Measurements from ENCODE around the gene ACOXL. TPM values are rescaled to one million over a fixed set of nuclear protein-coding genes. Genes with fewer than 3 reads are reported as not detected.

ACOXL gene
- total and polyA plus RNA-seq, 9 of the 15 experiments (the other 6 are each of a cell fraction or from before 2014, with no cell fraction given) = 0.31 to 0.56 TPM; not detected in 7

- TF ChIP-seq NCOA2 (IDR thresholded peaks at IDR 0.05; ENCODE audit: partially characterized antibody in 2 of 2) (no peak), MCM5 (IDR thresholded peaks at IDR 0.05; ENCODE audit: low read depth) (no peak), ZNF785 (CRISPR knock-in tag; IDR thresholded peaks at IDR 0.05) (no peak), POLR2A (conservative IDR thresholded peaks at IDR 0.05) (no peak), NFATC3 (IDR thresholded peaks at IDR 0.05) (no peak), KHSRP (IDR thresholded peaks at IDR 0.05) (no peak), WHSC1 (IDR thresholded peaks at IDR 0.05; ENCODE audit: low read length) (no peak)
- TF ChIP-seq, protein P1, sequence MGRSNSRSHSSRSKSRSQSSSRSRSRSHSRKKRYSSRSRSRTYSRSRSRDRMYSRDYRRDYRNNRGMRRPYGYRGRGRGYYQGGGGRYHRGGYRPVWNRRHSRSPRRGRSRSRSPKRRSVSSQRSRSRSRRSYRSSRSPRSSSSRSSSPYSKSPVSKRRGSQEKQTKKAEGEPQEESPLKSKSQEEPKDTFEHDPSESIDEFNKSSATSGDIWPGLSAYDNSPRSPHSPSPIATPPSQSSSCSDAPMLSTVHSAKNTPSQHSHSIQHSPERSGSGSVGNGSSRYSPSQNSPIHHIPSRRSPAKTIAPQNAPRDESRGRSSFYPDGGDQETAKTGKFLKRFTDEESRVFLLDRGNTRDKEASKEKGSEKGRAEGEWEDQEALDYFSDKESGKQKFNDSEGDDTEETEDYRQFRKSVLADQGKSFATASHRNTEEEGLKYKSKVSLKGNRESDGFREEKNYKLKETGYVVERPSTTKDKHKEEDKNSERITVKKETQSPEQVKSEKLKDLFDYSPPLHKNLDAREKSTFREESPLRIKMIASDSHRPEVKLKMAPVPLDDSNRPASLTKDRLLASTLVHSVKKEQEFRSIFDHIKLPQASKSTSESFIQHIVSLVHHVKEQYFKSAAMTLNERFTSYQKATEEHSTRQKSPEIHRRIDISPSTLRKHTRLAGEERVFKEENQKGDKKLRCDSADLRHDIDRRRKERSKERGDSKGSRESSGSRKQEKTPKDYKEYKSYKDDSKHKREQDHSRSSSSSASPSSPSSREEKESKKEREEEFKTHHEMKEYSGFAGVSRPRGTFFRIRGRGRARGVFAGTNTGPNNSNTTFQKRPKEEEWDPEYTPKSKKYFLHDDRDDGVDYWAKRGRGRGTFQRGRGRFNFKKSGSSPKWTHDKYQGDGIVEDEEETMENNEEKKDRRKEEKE (IDR thresholded peaks at IDR 0.05; ENCODE audit: borderline replicate concordance in 1 of 2, control insufficient read depth in 1 of 2, low read depth in 2 of 2, low read length in 1 of 2) = no peak
These were observed 97.2 kb downstream of the ACOXL start (continued) for GRCh38 chr2:110829413-110830146.

DNA sequence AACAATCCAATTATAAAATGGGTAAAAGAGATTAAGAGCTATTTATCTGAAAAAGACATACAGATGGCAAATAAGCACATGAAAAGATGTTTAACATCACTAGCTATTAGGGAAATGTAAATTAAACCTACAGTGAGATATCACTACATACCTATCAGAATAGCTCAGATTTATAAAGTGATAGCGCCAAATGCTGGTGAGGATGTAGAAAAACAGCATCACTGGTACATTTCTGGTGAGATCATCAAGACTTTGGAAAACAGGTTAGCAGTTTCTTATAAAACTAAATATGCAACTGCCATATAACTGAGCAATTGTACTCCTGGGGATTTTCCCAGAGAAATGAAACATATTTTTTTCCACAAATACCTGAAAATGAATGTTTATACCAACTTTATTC lies 100.4 kb downstream of the ACOXL start:
- BruUV-seq (replicated peaks) = no TSS peak
- Histone ChIP-seq H3K4me1 (replicated peaks in 1 of 2; ENCODE audit: control insufficient read depth in 2 of 2, insufficient read depth in 2 of 2, low read length in 2 of 2) (no peaks in the 10 kb centered on the region), H3K9me3 (replicated peaks; ENCODE audit: control insufficient read depth, insufficient read depth, low read depth, low read length) (no peaks in the 10 kb centered on the region; the same call in 1 of the 2 replicates), H4K20me1 (replicated peaks; ENCODE audit: control insufficient read depth, insufficient read depth, low read length) (no peaks in the 10 kb centered on the region; the same call in 1 of the 2 replicates), H3K27me3 (ENCODE audit: control insufficient read depth in 2 of 2, insufficient read depth in 2 of 2, low read length in 2 of 2) (peaks cover 12 to 37% of the 10 kb centered on the region in 2 experiments; a peak in 4 of 5 replicates), H3K79me2 (ENCODE audit: control insufficient read depth, insufficient read depth, low read length) (no peaks in the 10 kb centered on the region), H3K27ac (ENCODE audit: extremely low read depth, low read depth, low read length) (no peak overlapping the region), H3K36me3 (ENCODE audit: control insufficient read depth, insufficient read depth, low read length) (no peaks in the 10 kb centered on the region), H3K9ac (ENCODE audit: insufficient read depth in 1 of 2, low read depth in 2 of 2, low read length in 2 of 2) (no peak overlapping the region), H3K4me3 (no peak overlapping the region), H3K4me2 (ENCODE audit: insufficient read depth, low read length) (no peak overlapping the region), H3K9me1 (ENCODE audit: control insufficient read depth, insufficient read depth, low read length) (no peaks in the 10 kb centered on the region), H2AFZ (ENCODE audit: low read depth, low read length) (no peak overlapping the region)
- POLR2A ChIA-PET = interaction anchor here (0.8 to 1.0 kb wide), 2 partner anchors 12 to 14 kb away, joined by 3 to 4 read pairs; no protein-coding TSS in a partner anchor
- ATAC-seq (no peak), FAIRE-seq (no peak), DNase-seq (ENCODE audit: extremely low read depth in 1 of 4, low spot score in 3 of 4) (no peak)
- TF ChIP-seq CTCF (IDR thresholded peaks at IDR 0.05 in 2 of 3, conservative IDR thresholded peaks at IDR 0.05 in 1 of 3; ENCODE audit: insufficient read depth in 2 of 3, low read depth in 1 of 3, low read length in 3 of 3) (peak in 1 of 3 experiments; percentile 24; a peak in 1 of 6 replicates), NFE2 (IDR thresholded peaks at IDR 0.05; ENCODE audit: low read depth) (no peak), RAD21 (CRISPR knock-in tag; conservative IDR thresholded peaks at IDR 0.05 in 1 of 2, IDR thresholded peaks at IDR 0.05 in 1 of 2) (0 out of 4 replicates have a peak, but pooled peaks of 1 of the 2 experiments have one; percentile 17)
- in situ Hi-C loops (cut with MboI) = no loop called here
- CTCF ChIA-PET (ENCODE audit: low intra/inter-chr PET ratio) = no interaction called here
- intact Hi-C loops (cut with micrococcal nuclease) = no loop called here
- 0% methylated on average over 1 of the region's 1 CpG for WGBS (ENCODE audit: insufficient coverage, low coverage, missing lambda C conversion rate)

Data from K562 (cell line).